IMR-90 (cell line): ENCODE measurements around the gene METRNL. TPM values are rescaled to one million over a fixed set of nuclear protein-coding genes. Genes with fewer than 3 reads are reported as not detected.

Source experiments
- ATAC-seq: fragments of 200-7000 bp; cut with Tn5 transposase; 2 replicates; pipeline ENCODE4 v1.9.1; 2020; ENCODE audit warnings: low read depth, mild to moderate bottlenecking, moderate library complexity
- BruUV-seq: library from RNA; stranded (reverse); fragments of 400-500 nt; replicated peaks from 2 replicates; lab custom pipeline; 2021; lab: Mats Ljungman, UMichigan
- CTCF ChIA-PET: fragments of 300-600 bp; formaldehyde crosslinking; extraction: SDS; loops from one replicate; lab custom pipeline; 2021; ENCODE audit warnings: antibody characterized with exemption; lab: Yijun Ruan, JAX
- POLR2A ChIA-PET: fragments of 300-600 bp; sonication (Branson Sonifier 250); formaldehyde crosslinking; loops from one replicate; lab custom pipeline; 2022; ENCODE audit warnings: antibody characterized with exemption; ENCODE audit not compliant: unreplicated experiment; lab: Charles Lee
- DNase-seq: peaks from one replicate; pipeline ENCODE4 v3.0.0; 2013
- H2AFZ ChIP-seq: replicated peaks from 2 replicates; pipeline ENCODE3; 2013; ENCODE audit warnings: low read length, mild to moderate bottlenecking; ENCODE audit not compliant: poor library complexity
- H2AK5ac ChIP-seq: 2 replicates; pipeline ENCODE4 v1.6.1; 2013; ENCODE audit warnings: low read depth, low read length, inconsistent platforms
- H2AK9ac ChIP-seq: replicated peaks from 2 replicates; pipeline ENCODE3; 2013; ENCODE audit warnings: mild to moderate bottlenecking, low read depth, low read length, moderate library complexity; ENCODE audit not compliant: poor library complexity
- H2BK120ac ChIP-seq: 2 replicates; pipeline ENCODE4 v1.6.1; 2013; ENCODE audit warnings: low read depth, low read length, inconsistent platforms
- H2BK15ac ChIP-seq: 3 replicates; pipeline ENCODE4 v1.6.1; 2013; ENCODE audit warnings: low read depth, low read length, inconsistent platforms
- H2BK20ac ChIP-seq: 2 replicates; pipeline ENCODE4 v1.6.1; 2013; ENCODE audit warnings: low read depth, mild to moderate bottlenecking, inconsistent platforms, low read length, moderate library complexity
- H2BK5ac ChIP-seq: 2 replicates; pipeline ENCODE4 v1.6.1; 2013; ENCODE audit warnings: mild to moderate bottlenecking, low read depth, low read length, inconsistent platforms; ENCODE audit not compliant: poor library complexity, severe bottlenecking
- H3K14ac ChIP-seq: replicated peaks from 2 replicates; pipeline ENCODE4 v1.6.1; 2013; ENCODE audit warnings: low read depth, low read length, inconsistent platforms
- H3K18ac ChIP-seq: 2 replicates; pipeline ENCODE4 v1.6.1; 2013; ENCODE audit warnings: low read depth, low read length, control low read depth
- H3K23ac ChIP-seq: 2 replicates; pipeline ENCODE4 v1.6.1; 2013; ENCODE audit warnings: low read depth, low read length, inconsistent platforms
- H3K27ac ChIP-seq: 2 replicates; pipeline ENCODE4 v1.5.1; 2013; ENCODE audit warnings: mild to moderate bottlenecking, control low read depth, low read length; ENCODE audit not compliant: insufficient read depth
- H3K27me3 ChIP-seq: 2 replicates; pipeline ENCODE4 v1.6.1; 2013; ENCODE audit warnings: low read length; ENCODE audit not compliant: control insufficient read depth, insufficient read depth
- H3K36me3 ChIP-seq: 2 replicates; pipeline ENCODE4 v1.6.1; 2013; ENCODE audit warnings: low read length, mixed read lengths; ENCODE audit not compliant: control insufficient read depth, insufficient read depth
- H3K4ac ChIP-seq: 2 replicates; pipeline ENCODE4 v1.6.1; 2013; ENCODE audit warnings: low read depth, low read length, inconsistent platforms
- H3K4me1 ChIP-seq: 2 replicates; pipeline ENCODE4 v1.6.1; 2013; ENCODE audit warnings: low read length, mixed read lengths; ENCODE audit not compliant: control insufficient read depth, insufficient read depth
- H3K4me2 ChIP-seq: 2 replicates; pipeline ENCODE4 v1.6.1; 2013; ENCODE audit warnings: low read depth, mild to moderate bottlenecking, control low read depth, low read length, moderate library complexity
- H3K4me3 ChIP-seq: 2 replicates; pipeline ENCODE4 v1.5.1; 2013; ENCODE audit warnings: low read depth, mild to moderate bottlenecking, control low read depth, low read length, moderate library complexity; ENCODE audit not compliant: insufficient read depth
- H3K56ac ChIP-seq: 2 replicates; pipeline ENCODE4 v1.6.1; 2013; ENCODE audit warnings: low read length, inconsistent platforms; ENCODE audit not compliant: insufficient read depth; ENCODE audit errors: extremely low read depth
- H3K79me1 ChIP-seq, 2 experiments: 2 replicates each; pipeline ENCODE4 v1.6.1; 2013; ENCODE audit warnings: low read length in 2 of 2, inconsistent platforms in 1 of 2, low read depth in 1 of 2
- H3K9ac ChIP-seq: 2 replicates; pipeline ENCODE4 v1.6.1; 2013; ENCODE audit warnings: low read depth, low read length, control low read depth
- H3K9me1 ChIP-seq: 2 replicates; pipeline ENCODE4 v1.6.1; 2013; ENCODE audit warnings: low read length, inconsistent platforms; ENCODE audit not compliant: insufficient read depth
- H3K9me3 ChIP-seq: 2 replicates; pipeline ENCODE4 v1.6.1; 2013; ENCODE audit warnings: low read length; ENCODE audit not compliant: control insufficient read depth, insufficient read depth
- H4K20me1 ChIP-seq: 2 replicates; pipeline ENCODE4 v1.6.1; 2013; ENCODE audit warnings: low read length, inconsistent platforms; ENCODE audit not compliant: insufficient read depth
- H4K5ac ChIP-seq: 2 replicates; pipeline ENCODE4 v1.6.1; 2013; ENCODE audit warnings: mild to moderate bottlenecking, low read depth, low read length, control low read depth
- H4K8ac ChIP-seq, 2 experiments: 2 replicates each; pipeline ENCODE4 v1.6.1; 2013; ENCODE audit warnings: low read depth in 2 of 2, low read length in 2 of 2, control low read depth in 1 of 2, inconsistent platforms in 1 of 2
- H4K91ac ChIP-seq: 2 replicates; pipeline ENCODE4 v1.6.1; 2013; ENCODE audit warnings: low read depth, low read length, inconsistent platforms; ENCODE audit not compliant: insufficient read depth
- CHD1 ChIP-seq: IDR thresholded peaks from 2 replicates; pipeline ENCODE4 v1.6.1; 2012; ENCODE audit warnings: low read depth, low read length, improper control_type of control experiment
- FOS ChIP-seq: fragments of 150-350 bp; IDR thresholded peaks from 2 replicates; pipeline ENCODE4 v1.6.1; 2016; ENCODE audit warnings: low read depth, low read length
- MAFK ChIP-seq: IDR thresholded peaks from 2 replicates; pipeline ENCODE4 v1.6.1; 2012; ENCODE audit warnings: low read depth, low read length, improper control_type of control experiment
- MAZ ChIP-seq: IDR thresholded peaks from 2 replicates; pipeline ENCODE4 v1.6.1; 2012; ENCODE audit warnings: low read depth, mild to moderate bottlenecking, low read length, improper control_type of control experiment, moderate library complexity, borderline replicate concordance
- NFE2L2 ChIP-seq: fragments of 150-350 bp; IDR thresholded peaks from 2 replicates; pipeline ENCODE4 v1.6.1; 2016; ENCODE audit warnings: low read depth, mild to moderate bottlenecking, low read length
- POLR2A ChIP-seq: IDR thresholded peaks from 2 replicates; pipeline ENCODE4 v1.6.1; 2012; ENCODE audit warnings: mild to moderate bottlenecking, low read depth, low read length
- RAD21 ChIP-seq: IDR thresholded peaks from 2 replicates; pipeline ENCODE4 v1.6.1; 2012; ENCODE audit warnings: low read length, improper control_type of control experiment
- RCOR1 ChIP-seq: IDR thresholded peaks from 2 replicates; pipeline ENCODE4 v1.6.1; 2012; ENCODE audit warnings: mild to moderate bottlenecking, low read length, improper control_type of control experiment; ENCODE audit not compliant: insufficient replicate concordance
- SMC3 ChIP-seq: fragments of 150-350 bp; IDR thresholded peaks from 2 replicates; pipeline ENCODE4 v1.6.1; 2016; ENCODE audit warnings: low read depth, mild to moderate bottlenecking, antibody characterized with exemption, low read length, moderate library complexity
- WGBS, 2 experiments: methylation state at CpG; one replicate each; pipeline versions ENCODE4 v1.1.5 to v1.1.7; 2013; ENCODE audit warnings: missing lambda C conversion rate in 2 of 2; ENCODE audit not compliant: insufficient read length in 1 of 2; ENCODE audit errors: extremely low coverage in 2 of 2; 5-methylcytosine and 5-hydroxymethylcytosine counted together
- dilution Hi-C: fragments of 300-500 bp; cut with HindIII; formaldehyde crosslinking; loops from one replicate; pipeline ENCODE4 v1.14.3; 2018; ENCODE audit warnings: low sequenced_read_pairs; ENCODE audit not compliant: unreplicated experiment
- in situ Hi-C: fragments of 300-500 bp; cut with MboI; formaldehyde crosslinking; loops from 3 replicates; pipeline ENCODE4 v1.14.3; 2019; ENCODE audit warnings: low sequenced_read_pairs, inconsistent platforms, mixed read lengths
- intact Hi-C: fragments of 100-400 bp; cut with micrococcal nuclease; formaldehyde crosslinking; loops from 2 replicates; pipeline ENCODE4 v1.10.0; 2022
- polyA plus RNA-seq, 3 experiments: library from polyadenylated mRNA; depleted of rRNA; stranded (reverse); fragments of >200 nt; gene quantifications; 2 replicates each; pipeline ENCODE4 v1.2.3, GENCODE V29; 2012; ENCODE audit warnings: low replicate concordance in 1 of 3
- total RNA-seq: library from RNA; depleted of rRNA; stranded (reverse); fragments of >200 nt; gene quantifications from 2 replicates; pipeline ENCODE4 v1.2.3, GENCODE V29; 2012
- TF ChIP-seq, protein P1 (sequence below): fragments of 150-350 bp; IDR thresholded peaks from 2 replicates; pipeline ENCODE4 v1.6.1; 2016; ENCODE audit warnings: low read depth, mild to moderate bottlenecking, low read length, moderate library complexity, borderline replicate concordance

The METRNL gene
- total and polyA plus RNA-seq, 2 of the 4 experiments (the other 2 are of a cell fraction) = 17.9 to 48.2 TPM

DNA sequence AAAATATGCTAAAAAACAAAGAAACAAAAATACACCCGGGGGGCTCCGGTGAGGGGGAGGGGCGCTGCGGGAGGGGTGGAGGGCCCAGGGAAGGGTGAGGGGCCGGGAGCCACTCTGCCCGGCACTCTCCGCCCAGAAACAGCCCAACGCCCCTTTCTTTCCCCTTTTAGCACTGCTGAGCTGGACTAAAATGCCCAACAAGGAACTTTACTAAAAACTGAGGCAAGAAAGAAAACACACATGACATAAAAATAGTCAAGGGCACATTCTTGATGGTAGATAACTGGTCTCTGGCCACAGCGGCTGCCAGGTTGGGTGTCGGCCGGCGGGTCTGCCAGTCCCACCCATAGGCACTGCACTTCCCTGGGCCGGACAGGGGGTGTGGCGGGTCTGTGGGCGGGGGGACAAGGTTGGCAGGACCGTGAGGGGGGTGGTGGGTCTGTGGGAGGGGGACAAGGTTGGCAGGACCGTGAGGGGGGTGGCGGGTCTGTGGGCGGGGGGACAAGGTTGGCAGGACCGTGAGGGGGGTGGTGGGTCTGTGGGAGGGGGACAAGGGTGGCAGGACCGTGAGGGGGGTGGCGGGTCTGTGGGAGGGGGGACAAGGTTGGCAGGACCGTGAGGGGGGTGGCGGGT, 20.9 kb downstream of the METRNL start:
- no peak for DNase-seq
- intact Hi-C loops = no loop called here
- Histone ChIP-seq H2BK120ac (peak overlapping the region; percentile 52; the same call in 1 of the 2 replicates), H3K18ac (peak overlapping the region; percentile 44; the same call in 1 of the 2 replicates), H3K4me3 (no peak overlapping the region), H3K9ac (no peak overlapping the region; the same call in 1 of the 2 replicates), H4K91ac (peak overlapping the region; percentile 21), H3K79me1 (peaks cover 4 to 16% of the 10 kb centered on the region in 2 experiments; a peak in 3 of 4 replicates), H2BK20ac (peak overlapping the region; percentile 45; the same call in 1 of the 2 replicates), H3K56ac (no peak overlapping the region), H3K23ac (no peak overlapping the region), H3K14ac (0 out of 2 replicates have a peak overlapping the region, but pooled peaks have one; percentile 40), H3K9me3 (no peaks in the 10 kb centered on the region), H3K4ac (peak overlapping the region; percentile 79), H2AK5ac (peak overlapping the region; percentile 67; the same call in 1 of the 2 replicates), H2BK5ac (peak overlapping the region; percentile 27), H4K20me1 (peaks cover 24% of the 10 kb centered on the region), H4K8ac (peak overlapping the region in 1 of 2 experiments; percentile 60; a peak in 2 of 4 replicates), H3K27ac (0 out of 2 replicates have a peak overlapping the region, but pooled peaks have one; percentile 17), H3K4me1 (peaks cover 20% of the 10 kb centered on the region), H2AFZ (no peak overlapping the region), H2AK9ac (peak overlapping the region; percentile 81), H2BK15ac (peak overlapping the region; percentile 56; the same call in 1 of the 3 replicates), H3K9me1 (no peaks in the 10 kb centered on the region; the same call in none of the 2 replicates), H4K5ac (no peak overlapping the region), H3K4me2 (peak overlapping the region; percentile 60), H3K27me3 (no peaks in the 10 kb centered on the region), H3K36me3 (peaks cover 17% of the 10 kb centered on the region)
- ChIA-PET CTCF (no interaction called here), POLR2A (no interaction called here)
- BruUV-seq = no TSS peak
- in situ Hi-C loops = no loop called here
- ATAC-seq = peak; percentile 6
- dilution Hi-C loops = no loop called here
- TF ChIP-seq, protein P1, sequence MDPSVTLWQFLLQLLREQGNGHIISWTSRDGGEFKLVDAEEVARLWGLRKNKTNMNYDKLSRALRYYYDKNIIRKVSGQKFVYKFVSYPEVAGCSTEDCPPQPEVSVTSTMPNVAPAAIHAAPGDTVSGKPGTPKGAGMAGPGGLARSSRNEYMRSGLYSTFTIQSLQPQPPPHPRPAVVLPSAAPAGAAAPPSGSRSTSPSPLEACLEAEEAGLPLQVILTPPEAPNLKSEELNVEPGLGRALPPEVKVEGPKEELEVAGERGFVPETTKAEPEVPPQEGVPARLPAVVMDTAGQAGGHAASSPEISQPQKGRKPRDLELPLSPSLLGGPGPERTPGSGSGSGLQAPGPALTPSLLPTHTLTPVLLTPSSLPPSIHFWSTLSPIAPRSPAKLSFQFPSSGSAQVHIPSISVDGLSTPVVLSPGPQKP = no peak
- no peak for TF ChIP-seq POLR2A
- no peak for TF ChIP-seq FOS
- no peak for TF ChIP-seq CHD1
- TF ChIP-seq SMC3 = no peak
- TF ChIP-seq RAD21 = no peak
- TF ChIP-seq MAZ = no peak
- no peak for TF ChIP-seq MAFK
- no peak for TF ChIP-seq NFE2L2
- no peak for TF ChIP-seq RCOR1
- WGBS, 2 experiments = no CpG with 5 or more reads among the region's 24 CpGs
